Lower leg skin (tissue), 4 donors: Measurements from ENCODE around the gene IDH3G. TPM values are rescaled to one million over a fixed set of nuclear protein-coding genes. Genes with fewer than 3 reads are reported as not detected.

ENCODE experiments used
- DNase-seq, 2 donors: peaks; one replicate each; pipeline ENCODE4 v3.0.0-alpha.2; 2019; ENCODE audit warnings: low spot score in 2 of 2
- H3K4me3 ChIP-seq: fragments of 200-600 bp; sonication (generic); 2 replicates; pipeline ENCODE4 v1.5.1; 2017; ENCODE audit warnings: mild to moderate bottlenecking, low read depth; ENCODE audit not compliant: poor library complexity, severe bottlenecking
- CTCF ChIP-seq, 3 donors: fragments of 450-650 bp; IDR thresholded peaks; one replicate each; pipeline ENCODE4 v1.5.1; 2016; ENCODE audit warnings: antibody characterized with exemption in 3 of 3, mild to moderate bottlenecking in 3 of 3, moderate library complexity in 2 of 3
- POLR2A ChIP-seq, 2 donors: fragments of 450-650 bp; IDR thresholded peaks; one replicate each; pipeline ENCODE4 v1.6.1; 2016 to 2017; ENCODE audit warnings: antibody characterized with exemption in 2 of 2, mild to moderate bottlenecking in 1 of 2, moderate library complexity in 1 of 2
- WGBS, 2 donors: methylation state at CpG; one replicate each; pipeline ENCODE4 v1.1.5; 2018; 5-methylcytosine and 5-hydroxymethylcytosine counted together
- intact Hi-C: fragments of 100-400 bp; cut with DNase I; formaldehyde crosslinking; loops from one replicate; pipeline ENCODE4 v1.15.0; 2023; ENCODE audit warnings: low total_unique reads
- total RNA-seq, 4 donors: library from RNA; depleted of rRNA; stranded (reverse); fragments of >200 nt; gene quantifications; one replicate each; pipeline ENCODE4 v1.1.0, GENCODE V29; 2016

The IDH3G gene
- total RNA-seq, 4 donors from 2014 or later, result 66.2 to 94.8 (median 76.1) TPM

- 48 to 68% methylated on average over 10 to 17 of the region's 17 CpGs for WGBS, 2 donors
- DNase-seq, result no peak
- no peak for TF ChIP-seq POLR2A (IDR thresholded peaks at IDR 0.05)
- no peak for TF ChIP-seq CTCF (IDR thresholded peaks at IDR 0.05)
- H3K4me3 ChIP-seq, result no peak overlapping the region
- intact Hi-C loops, result no loop called here
These were observed 2.9 kb downstream of the IDH3G start for GRCh38 chrX:153791104-153791852.

GRCh38 chrX:153789654-153790053 lies 4.5 kb downstream of the IDH3G start:
- 88 to 97% methylated on average over 8 to 12 of the region's 12 CpGs for WGBS, 2 donors
- H3K4me3 ChIP-seq, result no peak overlapping the region
- TF ChIP-seq CTCF (IDR thresholded peaks at IDR 0.05), result no peak
- no peak for TF ChIP-seq POLR2A (IDR thresholded peaks at IDR 0.05)
- intact Hi-C loops, result no loop called here
- DNase-seq, result no peak

- H3K4me3 ChIP-seq, result no peak overlapping the region
- intact Hi-C loops, result no loop called here
- TF ChIP-seq CTCF (IDR thresholded peaks at IDR 0.05) (no peak), POLR2A (IDR thresholded peaks at IDR 0.05) (no peak)
- DNase-seq, result no peak
- WGBS, 2 donors, result 76 to 85% methylated on average over 10 to 15 of the region's 15 CpGs
These were observed 7.5 kb downstream of the IDH3G start for GRCh38 chrX:153786669-153787068.

GRCh38 chrX:153784325-153784967 lies 9.7 kb downstream of the IDH3G start:
- 88% methylated on average over 27 of the region's 27 CpGs; no CpG with 5 or more reads in 1 of the 2 donors for whole genome bisulfite sequencing, 2 donors

GRCh38 chrX:153783378-153784013 lies 10.7 kb downstream of the IDH3G start:
- no peak for TF ChIP-seq POLR2A (IDR thresholded peaks at IDR 0.05)
- no peak for TF ChIP-seq CTCF (IDR thresholded peaks at IDR 0.05)
- 79 to 81% methylated on average over 14 to 21 of the region's 24 CpGs for whole genome bisulfite sequencing, 2 donors
- no peak for DNase-seq
- intact Hi-C loops, result no loop called here
- no peak overlapping the region for H3K4me3 ChIP-seq

More at GRCh38 chrX:153784325-153784967, 9.7 kb downstream of the IDH3G start:
- no peak for TF ChIP-seq CTCF (IDR thresholded peaks at IDR 0.05)
- TF ChIP-seq POLR2A (IDR thresholded peaks at IDR 0.05), result no peak
- no peak overlapping the region for H3K4me3 ChIP-seq
- intact Hi-C loops, result no loop called here
- no peak for DNase-seq
